Nephron (organoid): ENCODE results near the gene GALNTL6.

Experiments
- H3K27ac Mint-ChIP-seq, 3 experiments: 2 replicates each; pipeline ENCODE4 v1.8.0; 2020; ENCODE audit warnings: mixed read lengths in 3 of 3, mild to moderate bottlenecking in 2 of 3, moderate library complexity in 1 of 3
- H3K27me3 Mint-ChIP-seq: 2 replicates; pipeline ENCODE4 v1.8.0; 2021; ENCODE audit warnings: low read depth, mild to moderate bottlenecking, moderate library complexity, mixed read lengths
- H3K36me3 Mint-ChIP-seq: 2 replicates; pipeline ENCODE4 v1.8.0; 2020; ENCODE audit warnings: low read depth, mixed read lengths
- H3K4me1 Mint-ChIP-seq: 2 replicates; pipeline ENCODE4 v1.8.0; 2020; ENCODE audit warnings: mixed read lengths
- H3K4me3 Mint-ChIP-seq, 3 experiments: 2 replicates each; pipeline ENCODE4 v1.8.0; 2020; ENCODE audit warnings: mild to moderate bottlenecking in 3 of 3, mixed read lengths in 3 of 3, moderate library complexity in 2 of 3
- H3K9me3 Mint-ChIP-seq: 2 replicates; pipeline ENCODE4 v1.8.0; 2020; ENCODE audit warnings: mixed read lengths
- CTCF ChIP-seq, 3 experiments: fragments of 200-600 bp; sonication (generic); IDR thresholded peaks; one replicate each; pipeline ENCODE4 v1.5.0; 2021; ENCODE audit warnings: antibody characterized with exemption in 3 of 3; ENCODE audit not compliant: unreplicated experiment in 3 of 3

Gene GALNTL6

GRCh38 chr4:172369471-172369959, 556.3 kb downstream of the GALNTL6 start:
- peaks cover 13% of the 10 kb centered on the region for H3K9me3 Mint-ChIP-seq
- H3K27ac Mint-ChIP-seq: no peak overlapping the region
- no peaks in the 10 kb centered on the region for H3K27me3 Mint-ChIP-seq
- no peaks in the 10 kb centered on the region for H3K36me3 Mint-ChIP-seq
- no peak for TF ChIP-seq CTCF (IDR thresholded peaks at IDR 0.05; ENCODE audit: unreplicated experiment in 3 of 3)
- no peaks in the 10 kb centered on the region for H3K4me1 Mint-ChIP-seq
- H3K4me3 Mint-ChIP-seq: no peak overlapping the region

GRCh38 chr4:172377486-172378140, 564.4 kb downstream of the GALNTL6 start:
- no peak for TF ChIP-seq CTCF (IDR thresholded peaks at IDR 0.05; ENCODE audit: unreplicated experiment in 3 of 3)
- H3K27me3 Mint-ChIP-seq: no peaks in the 10 kb centered on the region
- no peaks in the 10 kb centered on the region for H3K4me1 Mint-ChIP-seq
- peaks cover 8% of the 10 kb centered on the region for H3K9me3 Mint-ChIP-seq
- H3K27ac Mint-ChIP-seq: no peak overlapping the region
- H3K36me3 Mint-ChIP-seq: no peaks in the 10 kb centered on the region
- no peak overlapping the region for H3K4me3 Mint-ChIP-seq

- Mint-ChIP-seq H3K36me3 (no peaks in the 10 kb centered on the region), H3K9me3 (peaks cover 8% of the 10 kb centered on the region), H3K4me1 (no peaks in the 10 kb centered on the region), H3K4me3 (no peak overlapping the region), H3K27ac (no peak overlapping the region), H3K27me3 (no peaks in the 10 kb centered on the region)
- TF ChIP-seq CTCF (IDR thresholded peaks at IDR 0.05; ENCODE audit: unreplicated experiment in 3 of 3): no peak
These were observed 566.6 kb downstream of the GALNTL6 start for GRCh38 chr4:172379834-172380233.

DNA sequence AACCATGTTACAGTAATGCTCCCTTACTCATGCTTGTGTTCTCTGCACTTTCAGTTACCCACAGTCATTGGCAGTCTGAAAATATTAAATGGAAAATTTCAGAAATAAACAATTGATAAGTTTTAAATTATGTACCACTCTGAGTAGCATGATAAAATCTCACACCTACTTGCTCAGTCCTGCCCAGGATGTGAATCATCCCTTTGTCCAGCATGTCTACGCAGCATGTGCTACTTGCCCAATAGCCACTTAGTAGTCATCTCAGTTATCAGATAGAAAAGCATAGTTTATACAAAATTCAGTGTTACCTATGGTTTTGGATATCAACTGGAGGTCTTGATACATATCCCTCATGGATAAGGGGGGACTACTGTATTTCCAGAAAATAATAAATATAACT, 577.1 kb downstream of the GALNTL6 start:
- Mint-ChIP-seq H3K27me3 (no peaks in the 10 kb centered on the region), H3K27ac (no peak overlapping the region), H3K4me3 (no peak overlapping the region), H3K4me1 (no peaks in the 10 kb centered on the region), H3K9me3 (no peaks in the 10 kb centered on the region), H3K36me3 (no peaks in the 10 kb centered on the region)
- TF ChIP-seq CTCF (IDR thresholded peaks at IDR 0.05; ENCODE audit: unreplicated experiment in 3 of 3): no peak

GRCh38 chr4:172392741-172393140, 579.5 kb downstream of the GALNTL6 start:
- no peaks in the 10 kb centered on the region for H3K27me3 Mint-ChIP-seq
- H3K9me3 Mint-ChIP-seq: no peaks in the 10 kb centered on the region
- H3K4me3 Mint-ChIP-seq: no peak overlapping the region
- no peaks in the 10 kb centered on the region for H3K4me1 Mint-ChIP-seq
- no peaks in the 10 kb centered on the region for H3K36me3 Mint-ChIP-seq
- TF ChIP-seq CTCF (IDR thresholded peaks at IDR 0.05; ENCODE audit: unreplicated experiment in 3 of 3): no peak
- no peak overlapping the region for H3K27ac Mint-ChIP-seq

- H3K4me1 Mint-ChIP-seq: no peaks in the 10 kb centered on the region
- no peaks in the 10 kb centered on the region for H3K27me3 Mint-ChIP-seq
- TF ChIP-seq CTCF (IDR thresholded peaks at IDR 0.05; ENCODE audit: unreplicated experiment in 3 of 3): no peak
- no peaks in the 10 kb centered on the region for H3K36me3 Mint-ChIP-seq
- no peak overlapping the region for H3K27ac Mint-ChIP-seq
- H3K4me3 Mint-ChIP-seq: no peak overlapping the region
- no peaks in the 10 kb centered on the region for H3K9me3 Mint-ChIP-seq
These were observed 580.0 kb downstream of the GALNTL6 start for GRCh38 chr4:172393220-172393619.
